GM18868 (cell line): ENCODE results near the gene PHF21A.

Experiments
- ATAC-seq: cut with Tn5 transposase; IDR thresholded peaks from one replicate; pipeline ENCODE4 v1.9.1; 2021; ENCODE audit warnings: mild to moderate bottlenecking, moderate library complexity; ENCODE audit not compliant: unreplicated experiment

Gene PHF21A

GRCh38 chr11:45924927-45925326 lies 196.3 kb downstream of the PHF21A start:
- ATAC-seq, result no peak

GRCh38 chr11:45924036-45924915 lies 197.0 kb downstream of the PHF21A start:
- ATAC-seq, result no peak

- no peak for ATAC-seq
These were observed 198.7 kb downstream of the PHF21A start, which contains the start of gene LARGE2 for GRCh38 chr11:45922425-45923082. Gene LARGE2 (plus strand): TSS chr11:45922656. CDS start chr11:45922883, 227 bp downstream.

GRCh38 chr11:45921561-45922424 lies 199.5 kb downstream of the PHF21A start:
- no peak for ATAC-seq

GRCh38 chr11:45920531-45921477 lies 200.4 kb downstream of the PHF21A start:
- no peak for ATAC-seq

GRCh38 chr11:45919806-45920530 lies 201.3 kb downstream of the PHF21A start:
- ATAC-seq, result no peak

GRCh38 chr11:45918962-45919675 lies 202.1 kb downstream of the PHF21A start:
- no peak for ATAC-seq

GRCh38 chr11:45918331-45918941 lies 202.8 kb downstream of the PHF21A start:
- peak; percentile 38 for ATAC-seq

GRCh38 chr11:45917623-45918330 lies 203.5 kb downstream of the PHF21A start, which contains the start of gene PEX16:
Gene PEX16 (minus strand): TSS chr11:45917877. CDS start chr11:45917811, 66 bp downstream.
- peak; percentile 93 for ATAC-seq

- ATAC-seq, result no peak
These were observed 204.0 kb downstream of the PHF21A start for GRCh38 chr11:45917286-45917622.

GRCh38 chr11:45915446-45915845 lies 205.8 kb downstream of the PHF21A start:
- ATAC-seq, result no peak

GRCh38 chr11:45913942-45914635 lies 207.2 kb downstream of the PHF21A start:
- ATAC-seq, result no peak

GRCh38 chr11:45913514-45913913 lies 207.7 kb downstream of the PHF21A start:
- no peak for ATAC-seq

- ATAC-seq, result no peak
These were observed 210.6 kb downstream of the PHF21A start for GRCh38 chr11:45910623-45911022.

- no peak for ATAC-seq
These were observed 211.4 kb downstream of the PHF21A start for GRCh38 chr11:45909594-45910475.

- ATAC-seq, result no peak
These were observed 213.3 kb downstream of the PHF21A start for GRCh38 chr11:45907911-45908370.
